AG04450 (cell line): ENCODE measurements around the gene TXNL1. TPM values are rescaled to one million over a fixed set of nuclear protein-coding genes. Genes with fewer than 3 reads are reported as not detected.

ENCODE experiments used
- CTCF ChIA-PET: fragments of 300-600, 350-600 bp; formaldehyde crosslinking; extraction: SDS; loops from one replicate; lab custom pipeline; 2022; ENCODE audit warnings: antibody characterized with exemption, inconsistent platforms; lab: Charles Lee
- POLR2A ChIA-PET: fragments of 350-600 bp; formaldehyde crosslinking; extraction: SDS; loops from one replicate; lab custom pipeline; 2021; ENCODE audit warnings: antibody characterized with exemption, inconsistent platforms; lab: Yijun Ruan, JAX
- DNase-seq: peaks from one replicate; pipeline ENCODE4 v3.0.0-alpha.2; 2011; ENCODE audit warnings: low read depth, low spot score
- H3K27ac ChIP-seq: one replicate; pipeline ENCODE4 v1.5.1; 2012; ENCODE audit warnings: low read depth, low read length, control low read depth
- H3K27me3 ChIP-seq: one replicate; pipeline ENCODE4 v1.6.0; 2012; ENCODE audit warnings: low read length; ENCODE audit not compliant: control insufficient read depth, insufficient read depth
- H3K4me3 ChIP-seq: 2 replicates; pipeline ENCODE4 v1.5.1; 2011; ENCODE audit warnings: mild to moderate bottlenecking, low read depth, low read length, control low read depth
- H3K9me3 ChIP-seq: 2 replicates; pipeline ENCODE4 v1.5.1; 2012; ENCODE audit warnings: low read length; ENCODE audit not compliant: control insufficient read depth, insufficient read depth
- CTCF ChIP-seq: IDR thresholded peaks from 2 replicates; pipeline ENCODE4 v1.5.1; 2011; ENCODE audit warnings: low read depth, low read length, control low read depth, inconsistent platforms
- polyA plus RNA-seq: library from polyadenylated mRNA; depleted of rRNA; stranded (reverse); fragments of >200 nt; gene quantifications from 2 replicates; pipeline ENCODE4 v1.2.3, GENCODE V29; 2011

Gene TXNL1
- polyA plus RNA-seq, 1 experiment: 133 TPM

- H3K27ac ChIP-seq: no peak overlapping the region
- TF ChIP-seq CTCF: no peak
- no peak for DNase-seq
- H3K4me3 ChIP-seq: no peak overlapping the region
- POLR2A ChIA-PET: interaction anchor here (0.6 to 0.7 kb wide), 2 partner anchors 28 to 195 kb away, joined by 4 read pairs; no protein-coding TSS in a partner anchor
- CTCF ChIA-PET: no interaction called here
- H3K9me3 ChIP-seq: peaks cover 3% of the 10 kb centered on the region; the same call in 1 of the 2 replicates
- no peaks in the 10 kb centered on the region for H3K27me3 ChIP-seq
Measured at GRCh38 chr18:56569416-56569815, 69.0 kb downstream of the TXNL1 start.

- TF ChIP-seq CTCF: no peak
- ChIA-PET CTCF (no interaction called here), POLR2A (interaction anchor here (0.7 kb wide), 1 partner anchor 195 kb away, joined by 4 read pairs; no protein-coding TSS in a partner anchor)
- Histone ChIP-seq H3K27ac (no peak overlapping the region), H3K4me3 (no peak overlapping the region), H3K9me3 (peaks cover 3% of the 10 kb centered on the region; the same call in 1 of the 2 replicates), H3K27me3 (no peaks in the 10 kb centered on the region)
- DNase-seq: no peak
Measured at GRCh38 chr18:56568986-56569385, 69.4 kb downstream of the TXNL1 start.

GRCh38 chr18:56565551-56566345 is 72.6 kb downstream of the TXNL1 start:
- no peaks in the 10 kb centered on the region for H3K27me3 ChIP-seq
- ChIA-PET POLR2A (interaction anchor here (0.6 kb wide), 1 partner anchor 1218 kb away, joined by 3 read pairs; no protein-coding TSS in a partner anchor), CTCF (interaction anchor here (0.6 to 3.0 kb wide), 5 partner anchors 11 to 1331 kb away, joined by 3 to 18 read pairs (median 5); no protein-coding TSS in a partner anchor)
- peak overlapping the region; percentile 40 for H3K27ac ChIP-seq
- peak; percentile 72 for DNase-seq
- TF ChIP-seq CTCF: no peak
- H3K9me3 ChIP-seq: peaks cover 3% of the 10 kb centered on the region; the same call in 1 of the 2 replicates
- no peak overlapping the region for H3K4me3 ChIP-seq

GRCh38 chr18:56565046-56565445 is 73.3 kb downstream of the TXNL1 start:
- POLR2A ChIA-PET: no interaction called here
- no peaks in the 10 kb centered on the region for H3K27me3 ChIP-seq
- CTCF ChIA-PET: interaction anchor here (0.7 to 3.0 kb wide), 4 partner anchors 11 to 1330 kb away, joined by 3 to 18 read pairs (median 5); no protein-coding TSS in a partner anchor
- DNase-seq: no peak
- H3K27ac ChIP-seq: no peak overlapping the region
- H3K4me3 ChIP-seq: no peak overlapping the region
- H3K9me3 ChIP-seq: peaks cover 3% of the 10 kb centered on the region; the same call in 1 of the 2 replicates
- no peak for TF ChIP-seq CTCF

GRCh38 chr18:56563568-56563967 is 74.8 kb downstream of the TXNL1 start:
- TF ChIP-seq CTCF: 0 out of 2 replicates have a peak, but pooled peaks have one; percentile 2
- peaks cover 3% of the 10 kb centered on the region; the same call in 1 of the 2 replicates for H3K9me3 ChIP-seq
- no peak overlapping the region for H3K4me3 ChIP-seq
- H3K27me3 ChIP-seq: no peaks in the 10 kb centered on the region
- ChIA-PET POLR2A (no interaction called here), CTCF (no interaction called here)
- H3K27ac ChIP-seq: no peak overlapping the region
- no peak for DNase-seq
